OCI-LY1 (cell line): ENCODE data around the gene SNTG2.

Source experiments
- H2AFZ ChIP-seq: fragments of 200-600 bp; sonication (generic), shearing (Covaris generic); 2 replicates; pipeline ENCODE4 v1.6.0; 2014; ENCODE audit warnings: antibody characterized with exemption, mild to moderate bottlenecking, low read length
- H3F3A ChIP-seq: fragments of 200-600 bp; sonication (generic), shearing (Covaris generic); 2 replicates; pipeline ENCODE4 v1.6.0; 2014; ENCODE audit warnings: mild to moderate bottlenecking, antibody characterized with exemption, low read length, moderate library complexity; ENCODE audit not compliant: insufficient read depth
- H3K27ac ChIP-seq: fragments of 200-600 bp; sonication (generic); 2 replicates; pipeline ENCODE4 v1.5.1; 2014; ENCODE audit warnings: low read length, mixed run types, mild to moderate bottlenecking, low read depth; ENCODE audit not compliant: poor library complexity, severe bottlenecking
- H3K27me3 ChIP-seq: fragments of 200-600 bp; sonication (generic); 2 replicates; pipeline ENCODE4 v1.6.0; 2014; ENCODE audit warnings: antibody characterized with exemption, mild to moderate bottlenecking, low read length, moderate library complexity; ENCODE audit not compliant: insufficient read depth
- H3K36me3 ChIP-seq: fragments of 200-600 bp; sonication (generic); 2 replicates; pipeline ENCODE4 v1.6.1; 2014; ENCODE audit warnings: mild to moderate bottlenecking, antibody characterized with exemption, low read length, moderate library complexity, mixed read lengths; ENCODE audit not compliant: insufficient read depth
- H3K4me1 ChIP-seq: fragments of 200-600 bp; sonication (generic); 2 replicates; pipeline ENCODE4 v1.5.1; 2014; ENCODE audit warnings: mild to moderate bottlenecking, low read length, moderate library complexity; ENCODE audit not compliant: insufficient read depth, severe bottlenecking
- H3K4me2 ChIP-seq: fragments of 200-600 bp; sonication (generic), shearing (Covaris generic); 2 replicates; pipeline ENCODE4 v1.6.1; 2014; ENCODE audit warnings: low read length
- H3K4me3 ChIP-seq: fragments of 200-600 bp; sonication (generic); 2 replicates; pipeline ENCODE4 v1.5.1; 2014; ENCODE audit warnings: low read length, low read depth, mild to moderate bottlenecking, mixed read lengths; ENCODE audit not compliant: poor library complexity, severe bottlenecking
- H3K79me2 ChIP-seq: fragments of 200-600 bp; shearing (Covaris generic); 2 replicates; pipeline ENCODE4 v1.6.1; 2016; ENCODE audit warnings: mixed run types, low read length, mixed read lengths; ENCODE audit not compliant: insufficient read depth
- H3K9ac ChIP-seq: fragments of 200-600 bp; sonication (generic), shearing (Covaris generic); 2 replicates; pipeline ENCODE4 v1.6.1; 2014; ENCODE audit warnings: mild to moderate bottlenecking, low read length, mixed read lengths
- H3K9me2 ChIP-seq: fragments of 200-600 bp; sonication (generic), shearing (Covaris generic); 2 replicates; pipeline ENCODE4 v1.6.1; 2014; ENCODE audit warnings: low read depth, mild to moderate bottlenecking, low read length, mixed read lengths
- H3K9me3 ChIP-seq: fragments of 200-600 bp; shearing (Covaris generic); 2 replicates; pipeline ENCODE4 v1.6.1; 2014; ENCODE audit warnings: low read length, mixed read lengths
- H4K20me1 ChIP-seq: fragments of 200-600 bp; sonication (generic), shearing (Covaris generic); 2 replicates; pipeline ENCODE4 v1.6.0; 2016; ENCODE audit warnings: mild to moderate bottlenecking, low read length; ENCODE audit not compliant: insufficient read depth
- CTCF ChIP-seq: fragments of 200-600 bp; sonication (generic), shearing (Covaris generic); IDR thresholded peaks from 2 replicates; pipeline ENCODE4 v1.5.1; 2017; ENCODE audit warnings: mild to moderate bottlenecking, antibody characterized with exemption, low read length, moderate library complexity, mixed read lengths
- EZH2 ChIP-seq: fragments of 200-600 bp; sonication (generic), shearing (Covaris generic); IDR thresholded peaks from 2 replicates; pipeline ENCODE4 v1.8.0; 2017; ENCODE audit warnings: borderline replicate concordance, mixed run types, mild to moderate bottlenecking, antibody characterized with exemption, low read length, moderate library complexity, mixed read lengths

The SNTG2 gene

GRCh38 chr2:1341404-1342120 is 390.9 kb downstream of the SNTG2 start:
- no peaks in the 10 kb centered on the region for H3K9me3 ChIP-seq

GRCh38 chr2:1348789-1349188 is 398.1 kb downstream of the SNTG2 start:
- Histone ChIP-seq H3K4me2 (no peak overlapping the region), H3F3A (no peaks in the 10 kb centered on the region), H3K9ac (no peak overlapping the region), H3K4me1 (no peaks in the 10 kb centered on the region), H3K36me3 (no peaks in the 10 kb centered on the region), H3K79me2 (no peaks in the 10 kb centered on the region), H3K9me3 (peaks cover 4% of the 10 kb centered on the region; the same call in 1 of the 2 replicates), H3K27me3 (no peaks in the 10 kb centered on the region; the same call in 1 of the 2 replicates), H3K9me2 (no peaks in the 10 kb centered on the region), H3K27ac (no peak overlapping the region), H2AFZ (no peak overlapping the region), H4K20me1 (no peaks in the 10 kb centered on the region), H3K4me3 (no peak overlapping the region)
- no peak for TF ChIP-seq CTCF
- TF ChIP-seq EZH2: no peak

More at GRCh38 chr2:1341404-1342120, 390.9 kb downstream of the SNTG2 start:
- Histone ChIP-seq H3K27ac (no peak overlapping the region), H3K4me2 (no peak overlapping the region), H3K36me3 (no peaks in the 10 kb centered on the region), H3K27me3 (no peaks in the 10 kb centered on the region), H3K4me3 (no peak overlapping the region), H3K9ac (no peak overlapping the region), H2AFZ (no peak overlapping the region), H3K79me2 (no peaks in the 10 kb centered on the region), H3K4me1 (no peaks in the 10 kb centered on the region), H4K20me1 (no peaks in the 10 kb centered on the region), H3F3A (no peaks in the 10 kb centered on the region), H3K9me2 (no peaks in the 10 kb centered on the region)
- TF ChIP-seq CTCF (no peak), EZH2 (no peak)

- no peaks in the 10 kb centered on the region; the same call in 1 of the 2 replicates for H3K27me3 ChIP-seq
- no peaks in the 10 kb centered on the region for H3K4me1 ChIP-seq
- H3K9me2 ChIP-seq: no peaks in the 10 kb centered on the region
- no peak overlapping the region for H3K4me2 ChIP-seq
- no peak overlapping the region for H2AFZ ChIP-seq
- H4K20me1 ChIP-seq: no peaks in the 10 kb centered on the region
- H3K4me3 ChIP-seq: no peak overlapping the region
- no peaks in the 10 kb centered on the region for H3K79me2 ChIP-seq
- H3K27ac ChIP-seq: no peak overlapping the region
- no peaks in the 10 kb centered on the region for H3F3A ChIP-seq
- peaks cover 4% of the 10 kb centered on the region; the same call in 1 of the 2 replicates for H3K9me3 ChIP-seq
- H3K36me3 ChIP-seq: no peaks in the 10 kb centered on the region
- TF ChIP-seq EZH2 (no peak), CTCF (no peak)
- no peak overlapping the region for H3K9ac ChIP-seq
These were observed 399.5 kb downstream of the SNTG2 start for GRCh38 chr2:1350111-1350510.
